ENCODE measurements around the gene SLCO1B1. TPM values are rescaled to one million over a fixed set of nuclear protein-coding genes. Genes with fewer than 3 reads are reported as not detected.

SLCO1B1 gene
- total and polyA plus RNA-seq, 2 of the 8 experiments (the other 6 are each of a cell fraction or from before 2014, with no cell fraction given), result 0.13 TPM; not detected in 1

DNA sequence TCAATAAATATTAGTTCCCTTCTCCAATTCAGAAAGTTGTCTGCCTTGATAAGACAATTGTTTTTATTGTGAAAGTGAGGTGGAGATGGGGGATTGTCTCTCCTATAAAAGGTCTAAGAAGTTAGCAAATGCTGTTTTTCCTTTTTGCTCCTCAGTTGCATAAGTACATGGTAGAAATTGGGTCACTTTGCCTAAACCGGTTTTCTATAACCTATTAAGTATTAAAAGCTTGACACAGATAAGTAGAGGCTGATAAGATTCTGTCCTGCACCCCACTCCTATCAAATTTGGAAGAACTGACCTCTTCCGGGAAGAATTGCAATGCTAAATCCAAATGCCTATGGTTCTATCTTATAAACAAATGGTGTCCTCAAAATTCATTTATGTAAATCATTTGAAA is 7.0 kb downstream of the SLCO1B1 start (continued):
- TF ChIP-seq SRF (IDR thresholded peaks at IDR 0.05; ENCODE audit: low read depth, low read length), result no peak

GRCh38 chr12:21144309-21144708 is 13.3 kb downstream of the SLCO1B1 start:
- Histone ChIP-seq H2AFZ (ENCODE audit: low read length) (no peak overlapping the region), H3K18ac (ENCODE audit: extremely low read depth, low read length) (no peak overlapping the region), H4K91ac (replicated peaks; ENCODE audit: insufficient read length, low read length) (no peak overlapping the region), H3K79me1 (ENCODE audit: low read depth, low read length) (no peaks in the 10 kb centered on the region), H2BK5ac (ENCODE audit: low read depth, low read length) (no peak overlapping the region), H3K4me2 (ENCODE audit: insufficient read depth in 1 of 2, low read depth in 2 of 2, low read length in 2 of 2) (no peak overlapping the region), H3K79me2 (ENCODE audit: control insufficient read depth in 1 of 2, insufficient read depth in 2 of 2, low read length in 2 of 2) (no peaks in the 10 kb centered on the region), H3K27me3 (replicated peaks in 1 of 4; ENCODE audit: control insufficient read depth in 3 of 4, extremely low read depth in 1 of 4, insufficient read depth in 3 of 4, low read length in 3 of 4) (no peaks in the 10 kb centered on the region), H4K5ac (ENCODE audit: insufficient read length, low read depth, low read length) (no peak overlapping the region), H3K56ac (replicated peaks; ENCODE audit: insufficient read length, low read depth, low read length) (no peak overlapping the region), H4K20me1 (replicated peaks in 1 of 2; ENCODE audit: control insufficient read depth in 1 of 2, insufficient read depth in 2 of 2, low read length in 2 of 2) (no peaks in the 10 kb centered on the region), H3K4me1 (replicated peaks in 1 of 4; ENCODE audit: control insufficient read depth in 3 of 4, insufficient read depth in 4 of 4, low read length in 3 of 4) (no peaks in the 10 kb centered on the region), H4K8ac (ENCODE audit: extremely low read depth, insufficient read depth, low read length) (no peak overlapping the region), H2BK20ac (ENCODE audit: low read length) (no peak overlapping the region), H2BK15ac (ENCODE audit: low read length) (no peak overlapping the region), H2AK5ac (ENCODE audit: low read depth, low read length) (no peak overlapping the region), H3K9ac (replicated peaks in 1 of 4; ENCODE audit: extremely low read depth in 1 of 4, low read depth in 3 of 4, low read length in 3 of 4) (no peak overlapping the region), H3K4ac (replicated peaks; ENCODE audit: insufficient read length, low read depth, low read length) (no peak overlapping the region), H3K23ac (ENCODE audit: insufficient read length) (no peak overlapping the region), H3K23me2 (ENCODE audit: low read depth, low read length) (no peaks in the 10 kb centered on the region), H2BK120ac (replicated peaks; ENCODE audit: low read depth, low read length) (no peak overlapping the region), H3K14ac (ENCODE audit: insufficient read length) (no peak overlapping the region), H3K9me3 (ENCODE audit: insufficient read depth in 2 of 2, low read depth in 1 of 2, low read length in 1 of 2) (no peaks in the 10 kb centered on the region), H3K4me3 (ENCODE audit: extremely low read depth in 1 of 4, insufficient read depth in 2 of 4, low read depth in 3 of 4, low read length in 4 of 4) (no peak overlapping the region), H3K36me3 (ENCODE audit: control insufficient read depth in 2 of 4, insufficient read depth in 4 of 4, low read length in 3 of 4) (no peaks in the 10 kb centered on the region), H3K27ac (ENCODE audit: low read depth, low read length) (no peak overlapping the region), H2BK12ac (ENCODE audit: low read depth, low read length) (no peak overlapping the region)
- no peak for TF ChIP-seq TCF12 (IDR thresholded peaks at IDR 0.05; ENCODE audit: low read depth, low read length)
- TF ChIP-seq TAF1 (IDR thresholded peaks at IDR 0.05; ENCODE audit: low read depth, low read length), result no peak
- POLR2A ChIA-PET (ENCODE audit: partially characterized antibody), result no interaction called here
- FAIRE-seq, result no peak
- CTCF ChIA-PET (ENCODE audit: partially characterized antibody), result interaction anchor here (0.8 kb wide), 1 partner anchor 158 kb away, joined by 3 read pairs; no protein-coding TSS in a partner anchor
- no peak for DNase-seq (ENCODE audit: low read depth in 1 of 2, low spot score in 2 of 2)

All from H1 (cell line).